Measurements from ENCODE around the gene C1GALT1. TPM values are rescaled to one million over a fixed set of nuclear protein-coding genes. Genes with fewer than 3 reads are reported as not detected.

C1GALT1 gene
- total RNA-seq, 1 donor from 2014 or later: 15.3 TPM

- Mint-ChIP-seq H3K9me3 (ENCODE audit: unreplicated experiment) (peaks cover 6% of the 10 kb centered on the region), H3K36me3 (ENCODE audit: unreplicated experiment) (peaks cover 6% of the 10 kb centered on the region), H3K27me3 (ENCODE audit: unreplicated experiment) (peaks cover 6% of the 10 kb centered on the region), H3K27ac (ENCODE audit: unreplicated experiment) (no peak overlapping the region), H3K4me3 (ENCODE audit: unreplicated experiment) (no peak overlapping the region), H3K4me1 (ENCODE audit: low read depth, unreplicated experiment) (peaks cover 8% of the 10 kb centered on the region)
- DNase-seq: peak; percentile 35
- TF ChIP-seq, protein P1, sequence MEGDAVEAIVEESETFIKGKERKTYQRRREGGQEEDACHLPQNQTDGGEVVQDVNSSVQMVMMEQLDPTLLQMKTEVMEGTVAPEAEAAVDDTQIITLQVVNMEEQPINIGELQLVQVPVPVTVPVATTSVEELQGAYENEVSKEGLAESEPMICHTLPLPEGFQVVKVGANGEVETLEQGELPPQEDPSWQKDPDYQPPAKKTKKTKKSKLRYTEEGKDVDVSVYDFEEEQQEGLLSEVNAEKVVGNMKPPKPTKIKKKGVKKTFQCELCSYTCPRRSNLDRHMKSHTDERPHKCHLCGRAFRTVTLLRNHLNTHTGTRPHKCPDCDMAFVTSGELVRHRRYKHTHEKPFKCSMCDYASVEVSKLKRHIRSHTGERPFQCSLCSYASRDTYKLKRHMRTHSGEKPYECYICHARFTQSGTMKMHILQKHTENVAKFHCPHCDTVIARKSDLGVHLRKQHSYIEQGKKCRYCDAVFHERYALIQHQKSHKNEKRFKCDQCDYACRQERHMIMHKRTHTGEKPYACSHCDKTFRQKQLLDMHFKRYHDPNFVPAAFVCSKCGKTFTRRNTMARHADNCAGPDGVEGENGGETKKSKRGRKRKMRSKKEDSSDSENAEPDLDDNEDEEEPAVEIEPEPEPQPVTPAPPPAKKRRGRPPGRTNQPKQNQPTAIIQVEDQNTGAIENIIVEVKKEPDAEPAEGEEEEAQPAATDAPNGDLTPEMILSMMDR (IDR thresholded peaks at IDR 0.05; ENCODE audit: partially characterized antibody, unreplicated experiment): no peak
These were observed 19.4 kb downstream of the C1GALT1 start for GRCh38 chr7:7201578-7202374.

DNA sequence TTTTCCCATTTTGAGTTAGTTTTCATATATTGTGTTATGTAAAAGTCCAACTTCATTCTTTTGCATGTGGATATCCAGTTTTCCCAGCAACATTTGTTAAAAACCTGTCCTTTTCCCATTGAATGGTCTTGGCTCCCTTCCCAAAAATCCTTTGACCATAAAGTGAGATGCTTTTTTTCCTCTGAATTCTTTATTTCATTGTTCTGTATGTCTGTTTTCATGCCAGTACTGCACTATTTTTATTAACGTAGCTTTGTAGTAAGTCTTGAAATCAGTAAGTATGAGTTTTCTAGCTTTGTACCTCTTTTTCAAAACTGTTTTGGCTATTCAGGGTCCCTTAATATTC, 20.0 kb downstream of the C1GALT1 start:
- Mint-ChIP-seq H3K4me3 (ENCODE audit: unreplicated experiment) (no peak overlapping the region), H3K27ac (ENCODE audit: unreplicated experiment) (no peak overlapping the region), H3K27me3 (ENCODE audit: unreplicated experiment) (peaks cover 6% of the 10 kb centered on the region), H3K4me1 (ENCODE audit: low read depth, unreplicated experiment) (peaks cover 10% of the 10 kb centered on the region), H3K36me3 (ENCODE audit: unreplicated experiment) (peaks cover 6% of the 10 kb centered on the region), H3K9me3 (ENCODE audit: unreplicated experiment) (peaks cover 6% of the 10 kb centered on the region)
- no peak for DNase-seq
- TF ChIP-seq, protein P1 (IDR thresholded peaks at IDR 0.05; ENCODE audit: partially characterized antibody, unreplicated experiment): no peak

- peaks cover 13% of the 10 kb centered on the region for H3K4me1 Mint-ChIP-seq (ENCODE audit: low read depth, unreplicated experiment)
- peaks cover 5% of the 10 kb centered on the region for H3K9me3 Mint-ChIP-seq (ENCODE audit: unreplicated experiment)
- H3K27me3 Mint-ChIP-seq (ENCODE audit: unreplicated experiment): peaks cover 6% of the 10 kb centered on the region
- H3K27ac Mint-ChIP-seq (ENCODE audit: unreplicated experiment): no peak overlapping the region
- no peak for DNase-seq
- TF ChIP-seq, protein P1 (IDR thresholded peaks at IDR 0.05; ENCODE audit: partially characterized antibody, unreplicated experiment): no peak
- H3K4me3 Mint-ChIP-seq (ENCODE audit: unreplicated experiment): no peak overlapping the region
- peaks cover 6% of the 10 kb centered on the region for H3K36me3 Mint-ChIP-seq (ENCODE audit: unreplicated experiment)
These were observed 21.6 kb downstream of the C1GALT1 start for GRCh38 chr7:7203813-7204575.

DNA sequence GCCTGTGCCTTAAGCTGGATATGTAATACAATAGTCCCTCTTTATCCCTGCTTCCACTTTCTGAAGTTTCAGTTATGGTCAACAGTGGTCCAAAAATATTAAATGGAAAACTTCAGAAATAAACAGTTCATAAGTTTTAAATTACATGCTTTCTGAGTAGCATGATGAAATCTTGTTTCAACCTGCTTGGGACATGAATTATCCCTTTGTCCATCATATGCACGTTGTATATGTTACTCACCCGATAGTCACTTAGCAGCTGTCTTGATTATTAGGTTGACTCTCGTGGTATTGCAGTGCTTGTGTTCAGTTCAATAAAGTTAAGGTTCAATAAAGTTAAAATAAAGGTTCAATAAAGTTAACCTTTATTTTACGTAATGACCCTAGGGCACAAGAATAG, 25.5 kb downstream of the C1GALT1 start:
- peaks cover 22% of the 10 kb centered on the region for H3K4me1 Mint-ChIP-seq (ENCODE audit: low read depth, unreplicated experiment)
- TF ChIP-seq, protein P1 (IDR thresholded peaks at IDR 0.05; ENCODE audit: partially characterized antibody, unreplicated experiment): no peak
- H3K27me3 Mint-ChIP-seq (ENCODE audit: unreplicated experiment): peaks cover 2% of the 10 kb centered on the region
- peaks cover 2% of the 10 kb centered on the region for H3K9me3 Mint-ChIP-seq (ENCODE audit: unreplicated experiment)
- H3K4me3 Mint-ChIP-seq (ENCODE audit: unreplicated experiment): no peak overlapping the region
- no peak for DNase-seq
- no peaks in the 10 kb centered on the region for H3K36me3 Mint-ChIP-seq (ENCODE audit: unreplicated experiment)
- H3K27ac Mint-ChIP-seq (ENCODE audit: unreplicated experiment): no peak overlapping the region

DNA sequence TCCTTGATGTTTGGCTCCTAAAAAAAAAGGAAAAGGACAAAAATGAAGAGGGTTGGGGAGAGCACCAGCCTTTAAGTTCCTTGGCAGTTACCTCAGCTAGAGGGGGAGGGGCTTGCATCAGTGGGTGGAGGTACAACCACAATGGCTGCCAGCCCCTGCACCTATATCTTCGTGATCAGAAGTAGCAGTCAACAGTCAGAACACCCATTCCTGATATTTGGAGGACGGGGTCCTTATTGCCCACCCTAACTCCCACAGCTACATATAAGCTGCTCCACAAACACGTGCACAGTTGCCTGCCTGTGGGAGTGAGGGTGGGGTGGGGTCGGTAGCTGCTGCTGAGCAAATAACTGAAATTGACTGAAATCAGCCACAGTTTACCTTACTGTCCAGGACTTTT, 26.2 kb downstream of the C1GALT1 start:
- no peak overlapping the region for H3K27ac Mint-ChIP-seq (ENCODE audit: unreplicated experiment)
- TF ChIP-seq, protein P1 (IDR thresholded peaks at IDR 0.05; ENCODE audit: partially characterized antibody, unreplicated experiment): no peak
- DNase-seq: no peak
- no peaks in the 10 kb centered on the region for H3K36me3 Mint-ChIP-seq (ENCODE audit: unreplicated experiment)
- H3K4me3 Mint-ChIP-seq (ENCODE audit: unreplicated experiment): no peak overlapping the region
- peaks cover 2% of the 10 kb centered on the region for H3K27me3 Mint-ChIP-seq (ENCODE audit: unreplicated experiment)
- peaks cover 22% of the 10 kb centered on the region for H3K4me1 Mint-ChIP-seq (ENCODE audit: low read depth, unreplicated experiment)
- peaks cover 2% of the 10 kb centered on the region for H3K9me3 Mint-ChIP-seq (ENCODE audit: unreplicated experiment)

Measured in glutamatergic neuron (in vitro differentiated cells).